IMR-90 (cell line): ENCODE results near the gene LDHD. TPM values are rescaled to one million over a fixed set of nuclear protein-coding genes. Genes with fewer than 3 reads are reported as not detected.

Experiments
- ATAC-seq: fragments of 200-7000 bp; cut with Tn5 transposase; 2 replicates; pipeline ENCODE4 v1.9.1; 2020; ENCODE audit warnings: low read depth, mild to moderate bottlenecking, moderate library complexity
- BruUV-seq: library from RNA; stranded (reverse); fragments of 400-500 nt; replicated peaks from 2 replicates; lab custom pipeline; 2021; lab: Mats Ljungman, UMichigan
- CTCF ChIA-PET: fragments of 300-600 bp; formaldehyde crosslinking; extraction: SDS; loops from one replicate; lab custom pipeline; 2021; ENCODE audit warnings: antibody characterized with exemption; lab: Yijun Ruan, JAX
- POLR2A ChIA-PET: fragments of 300-600 bp; sonication (Branson Sonifier 250); formaldehyde crosslinking; loops from one replicate; lab custom pipeline; 2022; ENCODE audit warnings: antibody characterized with exemption; ENCODE audit not compliant: unreplicated experiment; lab: Charles Lee
- DNase-seq: peaks from one replicate; pipeline ENCODE4 v3.0.0; 2013
- H2AFZ ChIP-seq: replicated peaks from 2 replicates; pipeline ENCODE3; 2013; ENCODE audit warnings: low read length, mild to moderate bottlenecking; ENCODE audit not compliant: poor library complexity
- H2AK5ac ChIP-seq: 2 replicates; pipeline ENCODE4 v1.6.1; 2013; ENCODE audit warnings: low read depth, low read length, inconsistent platforms
- H2AK9ac ChIP-seq: replicated peaks from 2 replicates; pipeline ENCODE3; 2013; ENCODE audit warnings: mild to moderate bottlenecking, low read depth, low read length, moderate library complexity; ENCODE audit not compliant: poor library complexity
- H2BK120ac ChIP-seq: 2 replicates; pipeline ENCODE4 v1.6.1; 2013; ENCODE audit warnings: low read depth, low read length, inconsistent platforms
- H2BK15ac ChIP-seq: 3 replicates; pipeline ENCODE4 v1.6.1; 2013; ENCODE audit warnings: low read depth, low read length, inconsistent platforms
- H2BK20ac ChIP-seq: 2 replicates; pipeline ENCODE4 v1.6.1; 2013; ENCODE audit warnings: low read depth, mild to moderate bottlenecking, inconsistent platforms, low read length, moderate library complexity
- H2BK5ac ChIP-seq: 2 replicates; pipeline ENCODE4 v1.6.1; 2013; ENCODE audit warnings: mild to moderate bottlenecking, low read depth, low read length, inconsistent platforms; ENCODE audit not compliant: poor library complexity, severe bottlenecking
- H3K14ac ChIP-seq: replicated peaks from 2 replicates; pipeline ENCODE4 v1.6.1; 2013; ENCODE audit warnings: low read depth, low read length, inconsistent platforms
- H3K18ac ChIP-seq: 2 replicates; pipeline ENCODE4 v1.6.1; 2013; ENCODE audit warnings: low read depth, low read length, control low read depth
- H3K23ac ChIP-seq: 2 replicates; pipeline ENCODE4 v1.6.1; 2013; ENCODE audit warnings: low read depth, low read length, inconsistent platforms
- H3K27ac ChIP-seq: 2 replicates; pipeline ENCODE4 v1.5.1; 2013; ENCODE audit warnings: mild to moderate bottlenecking, control low read depth, low read length; ENCODE audit not compliant: insufficient read depth
- H3K27me3 ChIP-seq: 2 replicates; pipeline ENCODE4 v1.6.1; 2013; ENCODE audit warnings: low read length; ENCODE audit not compliant: control insufficient read depth, insufficient read depth
- H3K36me3 ChIP-seq: 2 replicates; pipeline ENCODE4 v1.6.1; 2013; ENCODE audit warnings: low read length, mixed read lengths; ENCODE audit not compliant: control insufficient read depth, insufficient read depth
- H3K4ac ChIP-seq: 2 replicates; pipeline ENCODE4 v1.6.1; 2013; ENCODE audit warnings: low read depth, low read length, inconsistent platforms
- H3K4me1 ChIP-seq: 2 replicates; pipeline ENCODE4 v1.6.1; 2013; ENCODE audit warnings: low read length, mixed read lengths; ENCODE audit not compliant: control insufficient read depth, insufficient read depth
- H3K4me2 ChIP-seq: 2 replicates; pipeline ENCODE4 v1.6.1; 2013; ENCODE audit warnings: low read depth, mild to moderate bottlenecking, control low read depth, low read length, moderate library complexity
- H3K4me3 ChIP-seq: 2 replicates; pipeline ENCODE4 v1.5.1; 2013; ENCODE audit warnings: low read depth, mild to moderate bottlenecking, control low read depth, low read length, moderate library complexity; ENCODE audit not compliant: insufficient read depth
- H3K56ac ChIP-seq: 2 replicates; pipeline ENCODE4 v1.6.1; 2013; ENCODE audit warnings: low read length, inconsistent platforms; ENCODE audit not compliant: insufficient read depth; ENCODE audit errors: extremely low read depth
- H3K79me1 ChIP-seq, 2 experiments: 2 replicates each; pipeline ENCODE4 v1.6.1; 2013; ENCODE audit warnings: low read length in 2 of 2, inconsistent platforms in 1 of 2, low read depth in 1 of 2
- H3K9ac ChIP-seq: 2 replicates; pipeline ENCODE4 v1.6.1; 2013; ENCODE audit warnings: low read depth, low read length, control low read depth
- H3K9me1 ChIP-seq: 2 replicates; pipeline ENCODE4 v1.6.1; 2013; ENCODE audit warnings: low read length, inconsistent platforms; ENCODE audit not compliant: insufficient read depth
- H3K9me3 ChIP-seq: 2 replicates; pipeline ENCODE4 v1.6.1; 2013; ENCODE audit warnings: low read length; ENCODE audit not compliant: control insufficient read depth, insufficient read depth
- H4K20me1 ChIP-seq: 2 replicates; pipeline ENCODE4 v1.6.1; 2013; ENCODE audit warnings: low read length, inconsistent platforms; ENCODE audit not compliant: insufficient read depth
- H4K5ac ChIP-seq: 2 replicates; pipeline ENCODE4 v1.6.1; 2013; ENCODE audit warnings: mild to moderate bottlenecking, low read depth, low read length, control low read depth
- H4K8ac ChIP-seq, 2 experiments: 2 replicates each; pipeline ENCODE4 v1.6.1; 2013; ENCODE audit warnings: low read depth in 2 of 2, low read length in 2 of 2, control low read depth in 1 of 2, inconsistent platforms in 1 of 2
- H4K91ac ChIP-seq: 2 replicates; pipeline ENCODE4 v1.6.1; 2013; ENCODE audit warnings: low read depth, low read length, inconsistent platforms; ENCODE audit not compliant: insufficient read depth
- BHLHE40 ChIP-seq: fragments of 150-350 bp; IDR thresholded peaks from 2 replicates; pipeline ENCODE4 v1.6.1; 2016; ENCODE audit warnings: mild to moderate bottlenecking, low read depth, low read length
- FOS ChIP-seq: fragments of 150-350 bp; IDR thresholded peaks from 2 replicates; pipeline ENCODE4 v1.6.1; 2016; ENCODE audit warnings: low read depth, low read length
- MAFK ChIP-seq: IDR thresholded peaks from 2 replicates; pipeline ENCODE4 v1.6.1; 2012; ENCODE audit warnings: low read depth, low read length, improper control_type of control experiment
- POLR2A ChIP-seq: IDR thresholded peaks from 2 replicates; pipeline ENCODE4 v1.6.1; 2012; ENCODE audit warnings: mild to moderate bottlenecking, low read depth, low read length
- RCOR1 ChIP-seq: IDR thresholded peaks from 2 replicates; pipeline ENCODE4 v1.6.1; 2012; ENCODE audit warnings: mild to moderate bottlenecking, low read length, improper control_type of control experiment; ENCODE audit not compliant: insufficient replicate concordance
- RFX5 ChIP-seq: IDR thresholded peaks from 2 replicates; pipeline ENCODE4 v1.8.0; 2012; ENCODE audit warnings: low read depth, mild to moderate bottlenecking, low read length, moderate library complexity
- WGBS, 2 experiments: methylation state at CpG; one replicate each; pipeline versions ENCODE4 v1.1.5 to v1.1.7; 2013; ENCODE audit warnings: missing lambda C conversion rate in 2 of 2; ENCODE audit not compliant: insufficient read length in 1 of 2; ENCODE audit errors: extremely low coverage in 2 of 2; 5-methylcytosine and 5-hydroxymethylcytosine counted together
- dilution Hi-C: fragments of 300-500 bp; cut with HindIII; formaldehyde crosslinking; loops from one replicate; pipeline ENCODE4 v1.14.3; 2018; ENCODE audit warnings: low sequenced_read_pairs; ENCODE audit not compliant: unreplicated experiment
- in situ Hi-C: fragments of 300-500 bp; cut with MboI; formaldehyde crosslinking; loops from 3 replicates; pipeline ENCODE4 v1.14.3; 2019; ENCODE audit warnings: low sequenced_read_pairs, inconsistent platforms, mixed read lengths
- intact Hi-C: fragments of 100-400 bp; cut with micrococcal nuclease; formaldehyde crosslinking; loops from 2 replicates; pipeline ENCODE4 v1.10.0; 2022
- polyA plus RNA-seq, 3 experiments: library from polyadenylated mRNA; depleted of rRNA; stranded (reverse); fragments of >200 nt; gene quantifications; 2 replicates each; pipeline ENCODE4 v1.2.3, GENCODE V29; 2012; ENCODE audit warnings: low replicate concordance in 1 of 3
- total RNA-seq: library from RNA; depleted of rRNA; stranded (reverse); fragments of >200 nt; gene quantifications from 2 replicates; pipeline ENCODE4 v1.2.3, GENCODE V29; 2012
- TF ChIP-seq, protein P1 (sequence below): fragments of 150-350 bp; IDR thresholded peaks from 2 replicates; pipeline ENCODE4 v1.6.1; 2017; ENCODE audit warnings: mild to moderate bottlenecking, antibody characterized with exemption, low read length, low read depth
- TF ChIP-seq, protein P2 (sequence below): conservative IDR thresholded peaks from 2 replicates; pipeline ENCODE4 v1.5.1; 2012; ENCODE audit warnings: mild to moderate bottlenecking, low read depth, low read length, improper control_type of control experiment

LDHD gene
- total and polyA plus RNA-seq, 2 of the 4 experiments (the other 2 are of a cell fraction): under 0.01 to 0.26 TPM

DNA sequence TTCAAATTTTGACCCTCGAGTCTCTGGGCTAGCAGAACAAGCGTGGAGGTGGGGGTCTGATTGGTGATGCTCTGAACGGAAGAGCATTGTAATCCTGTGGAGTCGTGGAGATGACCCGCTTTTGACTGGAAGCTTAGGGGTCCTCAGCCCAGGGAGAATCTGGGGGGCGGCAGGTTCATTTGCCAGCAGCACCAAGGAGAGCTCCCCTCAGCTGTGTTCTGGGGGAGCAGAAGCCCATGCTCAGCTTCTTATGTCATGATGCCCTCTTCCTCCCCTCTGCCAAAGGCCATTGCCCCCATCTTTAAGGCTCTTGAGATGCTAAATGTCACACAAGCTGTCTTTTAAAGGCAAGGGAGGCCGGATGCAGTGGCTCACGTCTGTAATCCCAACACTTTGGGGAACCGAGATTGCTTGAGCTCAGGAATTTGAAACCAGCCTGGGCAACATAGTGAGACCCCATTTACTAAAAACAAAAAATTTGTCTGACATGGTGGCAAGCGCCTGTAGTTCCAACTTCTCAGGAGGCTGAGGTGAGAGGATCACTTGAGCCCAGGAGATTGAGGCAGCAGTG is 19.3 kb downstream of the LDHD start (continued):
- TF ChIP-seq BHLHE40 (no peak), RCOR1 (no peak), POLR2A (no peak)
- TF ChIP-seq, protein P1, sequence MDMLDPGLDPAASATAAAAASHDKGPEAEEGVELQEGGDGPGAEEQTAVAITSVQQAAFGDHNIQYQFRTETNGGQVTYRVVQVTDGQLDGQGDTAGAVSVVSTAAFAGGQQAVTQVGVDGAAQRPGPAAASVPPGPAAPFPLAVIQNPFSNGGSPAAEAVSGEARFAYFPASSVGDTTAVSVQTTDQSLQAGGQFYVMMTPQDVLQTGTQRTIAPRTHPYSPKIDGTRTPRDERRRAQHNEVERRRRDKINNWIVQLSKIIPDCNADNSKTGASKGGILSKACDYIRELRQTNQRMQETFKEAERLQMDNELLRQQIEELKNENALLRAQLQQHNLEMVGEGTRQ: no peak

DNA sequence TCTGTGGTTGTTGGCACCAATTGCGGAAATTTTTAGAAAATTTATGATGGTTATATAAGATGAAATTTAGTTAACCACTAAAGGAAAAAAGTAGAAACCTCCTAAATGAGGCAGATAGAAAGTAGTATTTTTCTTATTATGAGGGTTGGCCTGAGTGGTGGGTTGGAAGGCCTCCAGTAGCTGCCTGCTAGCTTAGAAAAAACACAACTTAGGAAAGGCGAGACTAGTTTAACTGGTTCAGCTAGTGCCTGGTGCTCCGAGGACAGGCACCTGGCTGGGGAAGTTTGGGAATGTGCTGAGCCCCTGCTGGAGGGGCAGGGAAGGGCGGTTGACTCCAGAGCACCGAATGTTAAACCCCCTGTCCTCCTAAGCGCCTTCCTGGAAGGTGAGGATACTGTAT is 19.9 kb downstream of the LDHD start:
- H4K20me1 ChIP-seq: peaks cover 4% of the 10 kb centered on the region; the same call in 1 of the 2 replicates
- H3K27ac ChIP-seq: no peak overlapping the region
- no peak for DNase-seq
- H3K79me1 ChIP-seq: peaks cover 12 to 46% of the 10 kb centered on the region in 2 experiments
- TF ChIP-seq RFX5 (no peak), MAFK (no peak), FOS (no peak)
- TF ChIP-seq, protein P2, sequence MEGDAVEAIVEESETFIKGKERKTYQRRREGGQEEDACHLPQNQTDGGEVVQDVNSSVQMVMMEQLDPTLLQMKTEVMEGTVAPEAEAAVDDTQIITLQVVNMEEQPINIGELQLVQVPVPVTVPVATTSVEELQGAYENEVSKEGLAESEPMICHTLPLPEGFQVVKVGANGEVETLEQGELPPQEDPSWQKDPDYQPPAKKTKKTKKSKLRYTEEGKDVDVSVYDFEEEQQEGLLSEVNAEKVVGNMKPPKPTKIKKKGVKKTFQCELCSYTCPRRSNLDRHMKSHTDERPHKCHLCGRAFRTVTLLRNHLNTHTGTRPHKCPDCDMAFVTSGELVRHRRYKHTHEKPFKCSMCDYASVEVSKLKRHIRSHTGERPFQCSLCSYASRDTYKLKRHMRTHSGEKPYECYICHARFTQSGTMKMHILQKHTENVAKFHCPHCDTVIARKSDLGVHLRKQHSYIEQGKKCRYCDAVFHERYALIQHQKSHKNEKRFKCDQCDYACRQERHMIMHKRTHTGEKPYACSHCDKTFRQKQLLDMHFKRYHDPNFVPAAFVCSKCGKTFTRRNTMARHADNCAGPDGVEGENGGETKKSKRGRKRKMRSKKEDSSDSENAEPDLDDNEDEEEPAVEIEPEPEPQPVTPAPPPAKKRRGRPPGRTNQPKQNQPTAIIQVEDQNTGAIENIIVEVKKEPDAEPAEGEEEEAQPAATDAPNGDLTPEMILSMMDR: peak; percentile 13; the same call in 1 of the 2 replicates
- H2AK9ac ChIP-seq: no peak overlapping the region
- no peak overlapping the region for H3K4ac ChIP-seq
- peaks cover 21% of the 10 kb centered on the region for H3K9me1 ChIP-seq
- H4K91ac ChIP-seq: no peak overlapping the region
- dilution Hi-C loops: no loop called here
- no peak for ATAC-seq
- intact Hi-C loops: no loop called here
- POLR2A ChIA-PET: no interaction called here
- in situ Hi-C loops: no loop called here
- H3K27me3 ChIP-seq: no peaks in the 10 kb centered on the region
- WGBS, 2 experiments: no CpG with 5 or more reads among the region's 6 CpGs
- H4K8ac ChIP-seq: no peak overlapping the region
- no peak overlapping the region for H2BK20ac ChIP-seq
- no peak overlapping the region for H2BK5ac ChIP-seq
- no peak overlapping the region for H2AFZ ChIP-seq
- CTCF ChIA-PET: interaction anchor here (0.9 kb wide), 1 partner anchor 15 kb away, joined by 4 read pairs; no protein-coding TSS in a partner anchor
- no peak overlapping the region for H3K14ac ChIP-seq
- H3K9me3 ChIP-seq: no peaks in the 10 kb centered on the region
- no peak overlapping the region for H4K5ac ChIP-seq
- H3K4me2 ChIP-seq: no peak overlapping the region
- H3K56ac ChIP-seq: no peak overlapping the region
- no peak overlapping the region for H3K23ac ChIP-seq
- H3K4me3 ChIP-seq: no peak overlapping the region
- no peak overlapping the region for H3K18ac ChIP-seq
- no peak overlapping the region for H2BK120ac ChIP-seq
- no TSS peak for BruUV-seq
- H2BK15ac ChIP-seq: no peak overlapping the region
- peaks cover 10% of the 10 kb centered on the region; the same call in 1 of the 2 replicates for H3K4me1 ChIP-seq
- H3K36me3 ChIP-seq: peaks cover 19% of the 10 kb centered on the region
- no peak overlapping the region for H3K9ac ChIP-seq
- no peak overlapping the region for H2AK5ac ChIP-seq
